Endothelial cell (in vitro differentiated cells): Measurements from ENCODE around the gene TIGD7. TPM values are rescaled to one million over a fixed set of nuclear protein-coding genes. Genes with fewer than 3 reads are reported as not detected.

ENCODE experiments used
- DNase-seq: peaks from one replicate; pipeline ENCODE4 v3.0.0; 2021; ENCODE audit warnings: low spot score
- H3K27ac Mint-ChIP-seq: one replicate; pipeline ENCODE4 v1.8.0; 2021; ENCODE audit warnings: mixed read lengths, inconsistent platforms; ENCODE audit not compliant: unreplicated experiment
- H3K27me3 Mint-ChIP-seq: one replicate; pipeline ENCODE4 v1.8.0; 2021; ENCODE audit warnings: mild to moderate bottlenecking, moderate library complexity, mixed read lengths, inconsistent platforms; ENCODE audit not compliant: unreplicated experiment
- H3K36me3 Mint-ChIP-seq: one replicate; pipeline ENCODE4 v1.8.0; 2021; ENCODE audit warnings: mild to moderate bottlenecking, low read depth, mixed read lengths, inconsistent platforms; ENCODE audit not compliant: unreplicated experiment
- H3K4me1 Mint-ChIP-seq: one replicate; pipeline ENCODE4 v1.8.0; 2021; ENCODE audit warnings: mild to moderate bottlenecking, mixed read lengths, inconsistent platforms; ENCODE audit not compliant: unreplicated experiment
- H3K4me3 Mint-ChIP-seq: one replicate; pipeline ENCODE4 v1.8.0; 2021; ENCODE audit warnings: mild to moderate bottlenecking, mixed read lengths, inconsistent platforms; ENCODE audit not compliant: unreplicated experiment
- H3K9me3 Mint-ChIP-seq: one replicate; pipeline ENCODE4 v1.8.0; 2021; ENCODE audit warnings: mixed read lengths, inconsistent platforms; ENCODE audit not compliant: unreplicated experiment
- total RNA-seq: library from RNA; stranded (reverse); fragmentation: NEBNext Ultra II Directional; extraction: Animal tissue kit (Norgen Biotek cat#: 25700); gene quantifications from one replicate; pipeline ENCODE4 v1.2.1, GENCODE V29; 2021; ENCODE audit not compliant: unreplicated experiment
- TF ChIP-seq, protein P1 (sequence below): fragments of 200-600 bp; sonication (generic); IDR thresholded peaks from one replicate; pipeline ENCODE4 v1.5.0; 2021; ENCODE audit warnings: antibody characterized with exemption; ENCODE audit not compliant: unreplicated experiment

Gene TIGD7
- total RNA-seq, 1 donor from 2014 or later = 2.6 TPM

DNA sequence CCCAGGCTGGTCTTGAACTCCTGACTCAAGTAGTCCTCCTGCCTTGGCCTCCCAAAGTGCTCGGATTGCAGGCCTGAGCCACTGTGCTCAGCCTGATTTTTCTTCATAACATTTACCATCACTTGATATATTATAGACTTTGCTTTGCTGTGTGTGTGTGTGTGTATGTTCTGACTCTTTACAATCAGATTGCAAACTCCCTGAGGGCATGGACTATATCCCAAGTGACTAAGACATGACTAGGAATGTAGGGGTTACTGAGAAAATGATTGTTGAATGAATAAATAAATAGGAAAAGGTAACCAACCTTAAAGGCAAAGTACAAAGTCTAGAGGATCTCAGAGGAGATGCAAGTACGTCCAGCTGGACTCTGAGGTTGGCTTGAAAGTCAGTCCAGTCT lies 40.8 kb upstream of the TIGD7 start:
- Mint-ChIP-seq H3K9me3 (no peaks in the 10 kb centered on the region), H3K36me3 (peaks cover 3% of the 10 kb centered on the region), H3K27ac (no peak overlapping the region), H3K4me1 (no peaks in the 10 kb centered on the region), H3K4me3 (no peak overlapping the region), H3K27me3 (peaks cover 2% of the 10 kb centered on the region)
- no peak for DNase-seq
- TF ChIP-seq, protein P1, sequence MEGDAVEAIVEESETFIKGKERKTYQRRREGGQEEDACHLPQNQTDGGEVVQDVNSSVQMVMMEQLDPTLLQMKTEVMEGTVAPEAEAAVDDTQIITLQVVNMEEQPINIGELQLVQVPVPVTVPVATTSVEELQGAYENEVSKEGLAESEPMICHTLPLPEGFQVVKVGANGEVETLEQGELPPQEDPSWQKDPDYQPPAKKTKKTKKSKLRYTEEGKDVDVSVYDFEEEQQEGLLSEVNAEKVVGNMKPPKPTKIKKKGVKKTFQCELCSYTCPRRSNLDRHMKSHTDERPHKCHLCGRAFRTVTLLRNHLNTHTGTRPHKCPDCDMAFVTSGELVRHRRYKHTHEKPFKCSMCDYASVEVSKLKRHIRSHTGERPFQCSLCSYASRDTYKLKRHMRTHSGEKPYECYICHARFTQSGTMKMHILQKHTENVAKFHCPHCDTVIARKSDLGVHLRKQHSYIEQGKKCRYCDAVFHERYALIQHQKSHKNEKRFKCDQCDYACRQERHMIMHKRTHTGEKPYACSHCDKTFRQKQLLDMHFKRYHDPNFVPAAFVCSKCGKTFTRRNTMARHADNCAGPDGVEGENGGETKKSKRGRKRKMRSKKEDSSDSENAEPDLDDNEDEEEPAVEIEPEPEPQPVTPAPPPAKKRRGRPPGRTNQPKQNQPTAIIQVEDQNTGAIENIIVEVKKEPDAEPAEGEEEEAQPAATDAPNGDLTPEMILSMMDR = no peak

DNA sequence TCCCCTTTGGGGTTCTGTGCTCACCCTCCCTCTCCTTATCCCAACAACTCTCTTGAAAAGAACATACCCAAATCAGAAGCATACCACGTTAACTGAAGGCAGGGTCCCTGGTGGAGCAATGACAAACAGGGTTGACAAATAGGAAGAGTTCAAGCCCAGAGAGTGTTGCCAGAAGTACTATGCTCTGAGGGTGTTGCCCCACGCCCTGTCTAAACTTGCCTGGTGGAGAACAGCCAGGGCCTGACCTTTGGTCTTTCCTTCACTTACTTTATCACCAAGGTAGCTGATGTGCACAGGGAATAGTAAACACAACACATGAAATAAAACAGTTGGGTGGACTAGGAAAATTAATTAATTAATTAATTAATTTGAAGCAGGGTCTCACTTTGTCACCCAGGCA lies 23.4 kb upstream of the TIGD7 start:
- DNase-seq = no peak

DNA sequence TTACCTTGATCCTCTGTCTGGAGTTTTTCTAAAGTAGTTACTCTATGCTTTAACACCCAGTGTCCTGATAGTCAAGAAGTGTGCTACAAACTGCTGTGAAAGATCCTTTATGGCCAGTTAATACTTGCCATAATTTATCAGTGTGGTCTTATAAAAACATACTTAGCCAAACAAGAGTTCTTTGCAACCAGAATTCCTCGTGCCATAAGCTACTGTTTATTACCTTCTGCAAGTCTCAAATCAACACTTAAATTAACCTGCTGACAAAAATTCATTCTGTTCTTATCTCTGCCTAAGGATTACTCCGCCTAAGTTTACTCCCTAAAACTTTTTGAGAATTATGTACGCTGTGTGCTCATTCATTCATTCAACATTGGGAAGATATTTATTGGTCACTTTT lies 22.9 kb upstream of the TIGD7 start:
- Mint-ChIP-seq H3K36me3 (no peaks in the 10 kb centered on the region), H3K4me1 (no peaks in the 10 kb centered on the region), H3K9me3 (no peaks in the 10 kb centered on the region), H3K27me3 (peaks cover 3% of the 10 kb centered on the region), H3K4me3 (no peak overlapping the region), H3K27ac (no peak overlapping the region)
- no peak for DNase-seq
- TF ChIP-seq, protein P1 = no peak

More for the DNA sequence above, 23.4 kb upstream of the TIGD7 start:
- Mint-ChIP-seq H3K36me3 (no peaks in the 10 kb centered on the region), H3K27me3 (peaks cover 3% of the 10 kb centered on the region), H3K4me3 (no peak overlapping the region), H3K9me3 (no peaks in the 10 kb centered on the region), H3K4me1 (no peaks in the 10 kb centered on the region), H3K27ac (no peak overlapping the region)
- TF ChIP-seq, protein P1 = no peak

DNA sequence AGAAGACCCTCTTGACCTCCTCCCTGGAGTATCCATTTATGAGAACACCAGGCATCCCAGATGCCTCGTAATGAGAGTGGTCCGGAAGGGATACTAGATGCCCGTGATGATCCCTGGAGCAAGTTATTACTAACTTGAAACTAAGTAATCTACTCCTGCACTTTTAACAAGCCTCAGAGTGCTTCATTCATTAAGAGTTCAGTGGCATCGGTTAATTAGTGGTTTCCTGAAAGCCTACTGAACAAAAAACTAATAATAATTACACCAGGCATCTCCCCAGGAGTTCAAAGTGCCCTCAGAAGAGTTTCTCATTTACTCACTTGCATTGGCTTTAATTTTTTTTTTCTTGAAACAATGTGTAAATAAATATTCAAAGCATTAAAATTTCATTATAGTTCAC lies 22.3 kb upstream of the TIGD7 start:
- Mint-ChIP-seq H3K27me3 (peaks cover 3% of the 10 kb centered on the region), H3K36me3 (no peaks in the 10 kb centered on the region), H3K4me3 (no peak overlapping the region), H3K27ac (no peak overlapping the region), H3K9me3 (no peaks in the 10 kb centered on the region), H3K4me1 (no peaks in the 10 kb centered on the region)
- TF ChIP-seq, protein P1 = no peak
- DNase-seq = no peak

DNA sequence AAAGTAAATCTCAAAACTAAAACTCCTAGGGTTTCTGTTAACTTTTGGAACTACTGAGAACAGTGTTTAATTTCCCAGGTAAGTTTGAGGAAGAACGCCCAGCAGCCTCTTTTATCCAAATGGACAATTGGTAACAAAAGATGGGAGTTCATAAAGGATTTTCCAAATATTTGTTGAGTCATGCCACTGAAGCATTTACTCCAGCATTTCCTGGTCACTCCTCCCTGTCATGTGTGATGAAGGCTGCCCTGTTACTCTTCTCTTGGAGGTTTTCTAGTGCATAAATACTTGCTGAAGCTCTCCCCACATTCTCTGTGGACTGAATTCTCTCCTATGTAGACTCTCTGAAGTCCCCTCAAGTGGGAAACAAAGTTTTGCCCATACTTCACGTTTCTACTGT lies 16.6 kb upstream of the TIGD7 start:
- TF ChIP-seq, protein P1 = no peak
- Mint-ChIP-seq H3K9me3 (peaks cover 29% of the 10 kb centered on the region), H3K4me3 (no peak overlapping the region), H3K27me3 (peaks cover 5% of the 10 kb centered on the region), H3K4me1 (no peaks in the 10 kb centered on the region), H3K36me3 (peaks cover 35% of the 10 kb centered on the region), H3K27ac (no peak overlapping the region)
- DNase-seq = no peak
